HTR-8/SVneo (cell line): Measurements from ENCODE around the gene ROM1.
"Not testable (repeated sequence)": the region's sequence is repeated elsewhere in the genome, so short reads cannot be mapped to it uniquely, and the experiment has no call there.

Experiments
- DNase-seq: peaks from one replicate; pipeline ENCODE4 v3.0.0; 2011; ENCODE audit warnings: low spot score, mixed read lengths; ENCODE audit not compliant: insufficient read length
- FAIRE-seq: peaks from 2 replicates; lab custom pipeline; 2011; peaks lifted over from hg19 to GRCh38; lab: Jason Lieb, UNC

Gene ROM1

GRCh38 chr11:62581735-62582134 is 31.3 kb upstream of the ROM1 start:
- not testable (repeated sequence) for DNase-seq, FAIRE-seq

GRCh38 chr11:62585356-62585755 is 27.7 kb upstream of the ROM1 start:
- FAIRE-seq, result not testable (repeated sequence)

DNA sequence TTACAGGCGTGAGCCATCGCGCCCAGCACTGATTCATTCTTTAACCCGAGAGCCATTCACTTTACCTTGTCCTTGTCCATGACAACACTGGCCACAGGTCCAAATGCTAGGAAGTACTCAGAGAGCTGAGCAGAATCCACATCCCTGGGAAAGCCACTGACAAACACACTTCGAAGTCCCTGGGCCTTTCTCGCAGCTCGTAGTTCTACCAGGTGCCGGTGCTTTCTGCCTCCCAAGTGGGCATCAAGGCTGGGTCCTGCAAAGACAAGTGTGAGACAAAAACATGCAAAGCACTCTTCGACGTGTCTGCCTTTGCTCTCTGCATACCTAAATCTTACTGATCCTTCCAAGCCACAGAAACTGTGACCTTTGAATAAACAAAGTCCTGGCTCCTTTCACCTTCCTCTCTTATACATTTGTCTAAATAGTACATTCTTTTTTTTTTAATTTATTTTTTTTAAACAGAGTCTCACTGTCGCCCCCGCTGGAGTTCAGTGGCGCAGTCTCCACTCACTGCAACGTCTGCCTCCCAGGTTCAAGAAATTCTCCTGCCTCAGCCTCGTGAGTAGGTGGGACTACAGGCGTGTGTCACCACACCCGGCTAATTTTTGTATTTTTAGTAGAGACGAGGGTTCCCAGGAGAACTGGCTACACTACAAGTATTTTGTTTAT is 24.0 kb upstream of the ROM1 start:
- no peak for DNase-seq
- no peak for FAIRE-seq

More at GRCh38 chr11:62585356-62585755, 27.7 kb upstream of the ROM1 start:
- not testable (repeated sequence) for DNase-seq

DNA sequence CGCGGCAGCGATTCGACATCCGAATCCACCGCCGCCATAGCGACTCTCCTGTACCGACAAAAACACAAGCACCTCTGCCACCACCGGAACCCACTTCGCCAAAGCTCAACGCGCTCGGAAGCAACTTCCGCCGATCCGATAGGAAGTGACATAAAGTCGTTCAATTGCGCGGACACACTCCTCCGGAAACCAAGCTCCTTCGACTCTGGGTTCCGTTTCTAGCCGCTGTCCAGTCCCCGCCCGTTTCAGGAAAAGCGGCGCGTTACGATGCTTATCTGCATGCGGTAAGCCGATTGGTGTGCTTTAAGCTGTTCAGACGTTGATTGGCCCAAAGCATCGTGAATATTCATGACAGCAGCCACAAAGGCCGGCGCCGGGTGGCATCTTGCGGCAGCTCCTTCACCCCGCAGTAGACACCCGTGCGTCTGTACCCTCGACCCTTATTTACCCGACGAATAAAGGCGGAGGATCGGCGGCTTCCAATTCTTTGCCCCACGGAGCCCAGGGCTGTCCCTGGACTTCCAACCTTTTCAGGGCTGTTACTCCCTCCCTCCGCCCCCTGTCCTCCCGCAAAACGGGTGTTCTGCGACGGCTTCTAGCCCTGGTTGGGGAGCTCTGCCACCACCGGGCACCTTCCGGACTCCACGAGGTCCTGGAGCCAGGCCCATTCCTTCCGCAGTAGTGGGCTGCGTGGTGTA is 21.5 kb upstream of the ROM1 start, which contains the start of gene TUT1:
Gene TUT1 (minus strand): TSS at position 76 of the 698 bp plus-strand sequence. CDS start 38 bp downstream, at position 38.
- FAIRE-seq (peak; percentile 16), DNase-seq (peak; percentile 95)

- no peak for DNase-seq
- FAIRE-seq, result no peak
Measured at GRCh38 chr11:62592146-62592815, 20.8 kb upstream of the ROM1 start.

GRCh38 chr11:62592989-62593421 is 20.1 kb upstream of the ROM1 start:
- DNase-seq (no peak), FAIRE-seq (no peak)

- FAIRE-seq (no peak), DNase-seq (peak; percentile 64)
Measured at GRCh38 chr11:62593434-62594044, 19.5 kb upstream of the ROM1 start.

GRCh38 chr11:62595124-62595523 is 17.9 kb upstream of the ROM1 start:
- FAIRE-seq (no peak), DNase-seq (no peak)

- FAIRE-seq, result peak; percentile 58
- DNase-seq, result peak; percentile 85
Measured at GRCh38 chr11:62599069-62599696, 13.9 kb upstream of the ROM1 start.

DNA sequence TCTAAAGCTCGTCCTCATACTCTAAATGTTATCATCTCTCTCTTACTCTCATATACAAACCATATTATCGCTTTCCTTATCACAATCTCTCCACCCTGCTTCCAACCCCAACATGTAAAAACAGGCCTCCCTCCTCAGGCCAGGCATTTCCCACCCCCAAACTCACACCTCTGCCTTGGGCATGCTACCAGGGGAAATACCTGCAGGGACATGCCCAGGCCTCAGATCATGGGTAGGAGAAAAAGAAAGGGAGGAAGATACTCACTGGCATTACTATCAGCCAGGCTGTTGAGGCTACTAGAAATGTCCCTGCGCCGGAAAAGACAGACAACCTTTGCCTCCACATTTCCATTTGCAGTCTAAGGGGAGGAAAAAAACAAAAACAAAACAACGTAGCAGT is 13.2 kb upstream of the ROM1 start:
- FAIRE-seq, result no peak
- no peak for DNase-seq

- no peak for FAIRE-seq
- DNase-seq, result no peak
Measured at GRCh38 chr11:62600367-62601121, 12.5 kb upstream of the ROM1 start.

DNA sequence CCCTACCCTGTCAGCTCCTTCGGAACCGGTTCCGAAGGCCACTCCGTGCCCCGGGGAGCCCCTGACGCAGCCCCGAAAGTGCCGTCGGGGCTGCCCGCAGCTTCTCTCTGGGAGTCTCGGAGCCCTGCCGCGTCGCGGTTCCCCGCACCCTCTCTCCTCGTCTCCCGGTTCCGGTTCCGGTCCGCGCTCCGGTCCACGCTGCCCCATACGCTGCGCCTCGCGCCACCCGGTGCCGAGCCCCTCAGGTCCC is 12.0 kb upstream of the ROM1 start:
- DNase-seq (peak; percentile 11), FAIRE-seq (no peak)

DNA sequence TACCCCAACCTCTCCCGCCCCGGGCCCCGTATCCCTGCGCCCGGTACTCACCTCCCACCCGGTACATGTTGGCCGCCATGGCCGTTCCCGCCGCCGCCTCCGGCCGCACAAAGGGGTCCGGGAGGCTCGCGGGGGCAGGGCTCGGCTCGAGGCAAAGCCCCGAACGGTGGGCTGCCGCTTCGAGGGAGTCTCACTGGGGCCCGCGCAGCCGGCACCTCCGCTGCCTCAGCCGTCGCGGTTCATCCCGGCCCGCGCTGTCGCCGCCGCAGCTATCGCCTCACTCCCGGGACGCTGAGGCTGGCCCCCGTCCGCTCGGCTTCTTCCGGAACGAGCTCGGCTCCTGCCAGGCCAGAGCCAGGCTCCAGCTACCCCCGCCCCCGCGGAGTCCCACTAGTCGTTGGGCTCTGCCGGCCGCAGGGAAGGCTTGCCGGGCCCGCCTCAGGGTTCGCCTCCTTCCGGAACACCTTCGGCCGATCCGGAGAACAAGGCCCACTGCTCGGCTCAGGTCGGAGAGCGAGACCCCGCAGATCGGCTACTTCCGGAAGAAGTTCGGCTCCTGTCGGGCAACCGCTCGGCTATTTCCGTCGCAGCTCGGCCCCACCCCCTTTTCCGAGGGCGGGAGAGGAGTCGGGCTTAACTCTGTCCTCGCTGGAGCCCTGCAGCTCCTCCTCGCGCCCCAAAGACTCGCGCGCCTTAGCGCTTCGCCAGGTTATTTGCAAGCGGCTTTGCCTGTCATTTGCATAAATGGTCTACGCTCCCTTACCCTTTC is 11.5 kb upstream of the ROM1 start, which contains the start of gene MTA2:
Gene MTA2 (minus strand): TSS at position 494 of the 769 bp plus-strand sequence. CDS start 415 bp downstream, at position 79.
- FAIRE-seq (peak; percentile 40), DNase-seq (peak; percentile 87)

GRCh38 chr11:62602141-62603071 is 10.7 kb upstream of the ROM1 start:
- FAIRE-seq (no peak), DNase-seq (no peak)

DNA sequence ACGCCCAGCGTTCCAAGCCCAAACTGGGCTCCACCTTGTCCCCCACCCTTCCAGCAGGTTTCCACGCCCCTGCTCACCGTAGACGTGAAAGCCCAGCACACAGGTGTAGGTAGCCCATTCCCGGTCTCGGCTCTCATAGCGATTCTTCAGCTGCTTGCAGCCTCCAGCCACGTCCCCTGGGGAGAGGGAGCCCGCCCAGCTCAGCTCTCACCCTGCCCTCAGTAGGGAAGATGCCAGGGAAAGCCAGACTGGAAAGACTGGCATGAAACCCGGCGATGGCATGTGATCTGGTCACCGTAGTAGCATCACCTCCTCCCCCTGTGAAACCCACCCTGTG is 10.0 kb upstream of the ROM1 start:
- FAIRE-seq, result no peak
- DNase-seq, result no peak

DNA sequence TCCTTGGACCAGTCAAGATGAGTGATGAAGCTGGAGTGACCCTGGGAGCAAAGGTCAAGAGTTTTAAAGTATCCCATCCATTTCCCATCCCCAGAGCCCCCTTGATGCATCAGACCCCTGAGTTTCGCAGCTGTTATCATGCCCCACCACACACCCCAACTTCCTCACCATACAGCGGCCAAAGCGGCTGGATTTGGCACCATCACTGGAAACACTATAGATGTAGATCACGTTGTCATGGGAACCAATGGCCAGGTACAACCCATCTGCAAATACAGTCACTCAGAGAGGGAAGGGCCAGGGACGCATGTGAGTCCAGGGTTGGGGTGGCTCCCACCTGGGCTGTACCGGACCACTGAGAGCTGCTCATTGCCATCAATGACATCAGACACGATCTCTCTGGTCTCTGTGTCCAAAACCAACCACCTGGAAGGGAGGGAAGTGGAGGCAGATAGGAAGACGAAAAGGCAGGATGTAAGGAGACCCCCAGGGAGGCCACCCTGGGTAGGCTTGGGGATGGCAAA is 9.2 kb upstream of the ROM1 start:
- FAIRE-seq, result no peak
- DNase-seq, result no peak

- no peak for DNase-seq
- no peak for FAIRE-seq
Measured at GRCh38 chr11:62604460-62605120, 8.5 kb upstream of the ROM1 start.
